ENCODE data around the gene HK1.
A peak's percentile ranks its signal among the peaks of the same experiment; 100 is the strongest.

HK1 gene

DNA sequence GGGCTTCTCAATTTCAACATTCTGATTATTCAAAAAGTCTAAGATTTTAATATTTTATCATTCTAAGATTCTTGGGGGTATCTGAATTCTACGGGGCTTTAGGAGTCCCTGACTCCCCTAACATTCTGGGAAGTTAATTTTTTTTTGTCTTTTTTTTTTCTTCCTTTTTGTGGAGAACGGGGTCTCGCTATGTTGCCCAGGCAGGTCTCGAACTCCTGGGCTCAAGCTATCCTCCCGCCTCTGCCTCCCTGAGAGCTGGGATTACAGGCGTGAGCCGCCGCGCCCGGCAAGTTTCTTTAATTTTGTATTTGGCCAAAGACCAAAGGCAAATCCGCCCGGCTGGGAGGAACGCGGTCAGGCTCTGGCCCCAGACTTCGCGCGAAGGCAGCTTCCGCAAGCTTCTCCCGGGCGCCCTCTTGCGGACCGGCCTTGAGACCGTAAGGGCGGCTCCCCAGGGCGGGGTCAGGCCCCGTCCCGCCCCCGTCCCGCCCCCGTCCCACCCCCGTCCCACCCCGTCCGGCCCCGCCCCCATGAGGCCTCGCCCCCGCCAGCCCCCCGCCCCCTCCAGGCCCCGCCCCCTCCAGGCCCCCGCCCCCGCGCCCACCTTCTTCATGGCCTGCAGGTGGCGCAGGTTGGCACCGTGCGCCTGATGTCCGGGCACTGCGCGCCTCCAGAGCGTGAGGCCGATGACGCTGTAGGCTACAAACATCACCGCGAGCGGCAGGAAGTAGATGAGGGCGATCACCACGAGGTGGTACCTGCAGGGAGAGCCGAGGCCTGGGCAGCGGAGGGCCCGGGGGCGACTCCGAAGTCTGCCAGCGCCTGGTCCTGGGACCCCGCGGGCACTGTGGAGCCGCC lies 130.3 kb downstream of the HK1 start:
- DNase-seq = peak; percentile 87

DNA sequence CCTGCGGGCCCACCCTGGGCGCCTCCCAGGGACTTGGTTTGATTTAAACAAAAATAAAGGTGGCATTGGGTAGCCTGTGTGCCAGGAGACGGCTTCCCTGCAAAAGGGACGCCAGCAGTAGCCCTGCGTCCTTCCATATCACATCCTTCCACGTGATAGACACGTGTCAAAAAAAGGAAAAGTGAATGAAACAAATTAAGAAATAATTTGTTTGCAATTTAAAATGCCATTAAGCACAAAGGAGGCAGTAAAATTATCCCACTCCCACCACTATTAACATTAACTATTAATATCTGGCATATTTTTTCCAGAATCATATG lies 130.8 kb downstream of the HK1 start:
- DNase-seq = no peak

DNA sequence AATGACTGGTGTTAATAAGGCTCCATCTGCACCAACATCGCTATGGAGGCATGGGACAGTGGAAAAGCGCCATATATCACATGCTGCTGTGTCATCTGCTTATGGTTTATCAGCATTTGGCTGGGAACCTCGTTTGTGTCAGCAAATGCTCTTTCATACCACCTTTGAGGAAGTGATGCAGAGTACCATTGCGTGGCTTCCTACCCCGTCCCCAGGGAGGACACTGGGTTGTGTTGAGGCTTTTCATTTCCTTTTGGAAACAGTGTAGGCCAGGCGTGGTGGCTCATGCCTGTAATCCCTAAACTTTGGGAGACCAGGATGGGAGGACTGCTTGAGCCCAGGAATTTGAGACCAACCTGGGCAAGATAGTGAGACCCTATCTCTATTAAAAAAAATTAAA lies 131.7 kb downstream of the HK1 start:
- DNase-seq = no peak

DNA sequence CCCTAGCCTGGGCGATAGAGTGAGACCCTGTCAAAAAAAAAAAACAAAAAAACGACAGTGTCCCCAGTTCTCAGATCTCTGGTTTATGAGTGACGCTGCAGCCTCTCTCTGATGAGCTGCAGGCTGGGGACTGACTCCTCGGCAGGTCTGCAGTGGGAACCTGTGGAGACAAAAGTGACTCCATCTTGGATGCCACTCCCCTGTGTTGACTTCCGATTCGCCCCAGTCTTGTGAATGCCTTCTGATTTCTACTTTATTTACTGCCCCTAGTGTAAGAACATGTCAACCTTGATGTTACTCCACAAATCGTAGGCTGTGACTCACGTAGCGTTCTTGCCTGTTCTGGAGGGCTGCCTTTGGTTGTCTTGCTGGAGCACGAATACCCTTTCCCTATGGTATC lies 132.2 kb downstream of the HK1 start:
- no peak for DNase-seq

DNA sequence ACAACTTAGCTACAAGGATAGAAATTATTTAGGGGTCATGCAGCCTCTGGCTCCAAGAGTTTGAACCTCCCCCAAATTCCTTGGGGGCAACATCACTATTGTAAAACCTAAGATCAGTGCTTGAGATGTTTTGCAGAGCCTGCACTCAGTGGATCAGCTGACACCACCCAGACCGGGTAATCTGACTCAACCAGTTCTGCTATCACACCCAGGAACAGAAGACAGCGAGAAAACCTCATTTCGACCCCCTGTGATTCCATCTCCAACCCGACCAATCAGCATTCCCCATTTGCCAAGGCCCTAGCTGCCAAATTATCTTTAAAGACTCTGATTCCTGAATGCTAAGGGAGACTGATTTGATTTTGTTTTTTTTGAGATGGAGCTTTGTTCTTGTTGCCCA lies 133.2 kb downstream of the HK1 start:
- no peak for DNase-seq

DNA sequence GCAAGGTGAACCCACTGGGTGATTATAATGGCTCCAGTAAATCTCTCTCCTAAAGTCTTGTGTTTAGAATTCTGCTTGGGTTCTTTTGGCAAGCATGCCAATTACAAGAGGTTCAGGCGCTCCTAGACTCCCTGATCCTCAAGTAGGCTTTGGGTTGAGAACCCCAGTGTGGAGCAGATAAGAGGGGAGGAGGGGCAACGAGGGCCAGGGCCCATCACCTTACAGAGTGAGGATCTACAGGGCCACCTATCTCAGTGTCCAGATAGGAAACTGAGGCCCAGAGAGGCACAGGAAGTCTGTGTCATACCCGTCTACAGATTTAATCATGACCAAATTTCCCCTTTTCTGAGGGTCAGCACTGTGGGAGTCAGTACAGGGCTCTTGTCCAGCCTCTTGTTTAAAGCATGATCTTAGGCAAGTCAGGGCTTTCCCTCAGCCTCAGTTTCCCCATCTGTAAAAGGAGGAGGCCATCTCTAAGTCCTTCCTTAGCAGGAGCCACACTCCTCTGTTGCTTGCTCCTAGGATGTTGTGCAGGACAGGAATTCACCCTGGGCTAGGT lies 134.0 kb downstream of the HK1 start:
- DNase-seq = no peak

DNA sequence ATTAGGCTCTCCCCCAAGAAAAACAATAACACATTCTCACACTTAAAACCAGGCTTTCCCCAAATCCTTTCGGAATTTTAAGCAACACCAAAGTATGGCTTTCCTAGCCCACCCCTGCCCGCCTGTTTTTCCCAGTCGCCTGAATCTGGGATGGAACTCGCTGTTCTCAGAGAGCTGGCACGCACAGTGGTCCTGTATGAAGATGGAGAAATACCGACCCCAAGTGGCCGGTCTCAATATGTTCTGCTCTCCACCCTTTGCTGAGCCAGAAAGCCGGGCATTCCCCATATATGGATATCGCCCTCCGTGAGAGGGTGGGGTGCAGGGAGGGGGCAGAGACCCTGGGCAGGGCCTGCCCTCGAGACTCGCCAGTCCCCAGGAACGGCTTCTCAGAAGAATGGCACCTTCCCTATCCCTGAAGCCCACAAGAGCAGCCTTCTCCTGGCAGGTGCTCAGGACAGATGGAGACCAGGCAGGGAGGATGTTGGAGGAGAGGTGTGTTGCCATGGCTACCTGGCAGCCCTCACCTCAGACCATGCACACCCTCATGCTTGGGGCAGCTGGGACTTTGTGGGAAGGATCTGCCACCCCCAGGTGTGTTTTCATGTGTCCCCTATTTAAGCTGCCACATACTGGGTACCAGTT lies 135.0 kb downstream of the HK1 start:
- DNase-seq = no peak

DNA sequence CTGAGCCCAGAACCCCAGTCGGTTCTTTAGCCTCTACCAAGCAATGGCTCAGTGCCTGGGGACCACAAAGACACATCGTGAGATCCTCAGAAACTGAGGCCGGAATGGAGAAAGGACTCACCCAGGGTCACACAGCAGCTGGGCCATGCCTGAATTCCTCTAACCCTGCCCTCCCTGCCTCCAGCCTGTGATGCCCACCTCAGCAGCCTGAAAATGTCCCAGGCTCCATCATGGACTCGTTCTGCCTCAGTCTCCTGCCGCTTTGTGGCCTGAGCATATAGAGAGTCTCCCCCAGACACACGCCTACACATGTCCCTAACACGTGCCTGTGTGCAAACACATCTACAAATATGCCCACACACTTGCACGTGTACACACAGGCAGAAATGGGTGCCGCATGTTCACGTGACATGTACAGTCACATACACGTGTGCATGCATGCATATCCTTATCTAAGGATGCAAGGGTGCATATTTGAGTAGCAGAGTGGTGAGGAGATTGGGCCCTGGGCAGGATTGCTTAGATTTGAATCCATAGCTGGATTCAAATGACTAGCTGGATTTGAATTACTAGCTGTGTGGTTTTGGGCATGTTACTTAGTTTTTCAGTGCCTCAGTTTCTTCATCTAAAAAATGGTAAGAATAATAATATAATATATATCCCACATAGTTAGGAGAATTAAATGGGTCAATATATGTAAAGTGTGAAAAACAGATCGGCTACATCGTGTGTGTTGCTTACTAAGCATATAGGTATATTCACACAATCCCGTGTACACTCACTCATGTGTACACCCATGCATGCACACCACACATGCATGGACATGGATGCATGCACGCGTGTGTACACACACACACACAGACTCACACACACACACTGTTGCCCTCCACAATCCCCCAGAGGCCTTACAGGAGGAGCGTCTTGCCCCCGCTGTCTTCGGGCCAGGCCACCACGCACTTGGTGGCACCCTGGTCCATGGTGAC lies 136.0 kb downstream of the HK1 start:
- DNase-seq = no peak

DNA sequence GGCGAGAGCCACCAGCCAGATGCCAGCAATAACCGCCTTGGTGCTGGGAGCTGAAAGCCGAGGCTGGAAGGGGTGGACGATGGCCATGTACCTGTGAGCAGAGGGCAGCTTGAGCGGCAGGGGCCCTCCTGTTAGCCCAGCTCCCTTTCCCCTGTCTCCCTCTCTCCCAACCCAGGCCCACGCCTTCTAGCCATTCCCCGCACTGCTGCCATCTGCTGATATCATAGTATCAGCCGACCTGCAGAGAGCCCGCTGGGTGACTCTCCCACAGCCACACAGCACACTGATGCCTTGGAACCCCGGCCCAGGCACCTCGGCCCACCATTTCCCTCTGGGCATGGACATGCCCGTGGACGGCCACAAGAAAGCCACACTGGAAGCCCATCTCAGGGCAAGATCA lies 136.8 kb downstream of the HK1 start:
- no peak for DNase-seq

DNA sequence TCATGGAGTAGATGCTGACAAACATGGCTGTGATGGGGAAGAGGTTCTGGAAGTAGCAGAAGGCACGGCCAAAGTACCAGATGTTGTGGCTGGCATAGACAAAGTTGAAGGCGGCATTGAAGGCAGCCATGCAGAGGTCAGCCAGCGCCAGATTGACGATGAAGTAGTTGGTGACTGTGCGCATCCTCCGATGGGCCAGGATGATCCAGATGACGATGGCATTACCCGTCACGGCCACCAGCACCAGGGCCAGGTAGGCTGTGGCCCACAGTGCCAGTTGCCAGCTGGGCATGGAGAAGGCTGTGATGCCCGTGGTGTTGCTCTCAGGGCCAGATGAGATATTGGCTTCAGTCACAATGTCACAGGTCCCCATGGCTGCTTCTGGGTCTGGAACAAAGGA lies 137.7 kb downstream of the HK1 start:
- DNase-seq = no peak

DNA sequence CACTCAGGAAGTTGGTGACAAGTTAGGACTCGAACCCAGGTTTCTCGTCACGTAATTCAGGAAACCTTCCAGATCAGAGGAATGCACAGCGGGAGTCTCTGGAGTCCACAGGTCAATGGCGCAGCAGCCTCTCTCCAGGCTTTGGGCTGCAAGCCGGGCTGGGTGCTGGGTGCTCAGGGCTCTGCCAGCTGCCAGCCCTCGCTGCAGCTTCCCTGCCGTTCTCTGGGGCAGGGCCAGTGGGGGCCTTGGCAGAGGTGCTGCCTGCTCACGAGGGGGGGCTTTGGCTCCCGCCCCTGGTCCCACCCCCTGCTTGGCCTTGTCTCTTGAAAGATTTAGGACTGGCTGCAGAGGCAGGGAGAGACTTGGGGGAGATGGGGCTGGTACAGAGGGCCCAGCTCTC lies 138.4 kb downstream of the HK1 start, which contains the start of gene TACR2:
Gene TACR2, minus strand, starts transcription at position 224 of the 400 bp plus-strand sequence. CDS start 595 bp downstream, outside the sequence.
- DNase-seq = no peak

DNA sequence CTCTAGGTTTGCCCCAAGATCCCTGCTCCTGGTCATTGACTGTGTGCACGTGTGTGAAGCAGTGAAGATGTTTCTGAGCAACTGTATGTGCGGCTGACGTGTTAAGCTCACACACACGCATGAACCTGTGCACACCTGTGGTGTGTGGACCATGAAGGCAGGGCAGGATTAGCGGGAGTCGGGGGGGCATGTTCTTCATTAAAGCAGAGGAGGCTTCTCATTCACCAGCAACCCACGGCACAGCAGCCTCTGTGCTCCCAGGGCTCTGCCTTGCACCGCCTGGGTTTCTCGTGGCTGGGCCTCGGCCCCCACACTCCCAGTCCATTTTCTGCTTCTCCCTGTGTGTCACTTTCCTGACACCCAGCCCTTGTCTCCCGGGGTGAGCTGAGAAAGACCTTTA lies 139.2 kb downstream of the HK1 start:
- DNase-seq = no peak

DNA sequence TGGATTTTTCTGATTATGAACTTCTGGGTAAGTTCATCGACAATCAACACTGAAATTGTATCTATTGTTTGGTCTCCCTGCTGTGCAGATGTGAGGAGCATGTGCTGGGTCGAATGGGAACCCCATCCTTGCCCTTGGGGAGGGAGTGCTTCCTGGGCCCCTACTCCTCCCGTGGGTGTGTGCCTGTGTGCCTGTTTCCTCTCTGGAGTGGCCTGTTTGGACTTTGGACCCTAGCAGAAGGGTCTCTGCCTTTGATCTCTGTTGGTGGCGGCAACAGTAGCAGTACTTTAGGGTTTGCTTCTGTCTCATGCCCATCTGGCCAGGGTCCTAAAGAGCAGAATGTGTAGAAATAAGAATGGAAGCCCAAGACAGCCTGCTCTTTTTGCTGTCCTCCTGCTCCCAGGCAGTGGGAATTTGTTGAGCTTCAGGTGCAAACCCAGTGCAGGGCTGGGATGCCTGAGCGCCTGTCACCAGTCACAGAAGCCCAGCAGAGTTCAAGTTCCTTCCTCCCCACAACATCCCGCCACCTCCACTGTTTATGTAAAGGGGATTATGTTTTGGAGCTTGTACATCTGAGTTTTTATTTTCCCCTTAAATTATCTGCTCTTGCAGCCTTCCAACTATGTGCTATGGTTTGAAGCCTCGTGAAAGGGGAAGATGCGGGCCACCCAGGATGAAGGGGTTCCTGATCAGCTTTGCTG lies 139.9 kb downstream of the HK1 start:
- DNase-seq = no peak

DNA sequence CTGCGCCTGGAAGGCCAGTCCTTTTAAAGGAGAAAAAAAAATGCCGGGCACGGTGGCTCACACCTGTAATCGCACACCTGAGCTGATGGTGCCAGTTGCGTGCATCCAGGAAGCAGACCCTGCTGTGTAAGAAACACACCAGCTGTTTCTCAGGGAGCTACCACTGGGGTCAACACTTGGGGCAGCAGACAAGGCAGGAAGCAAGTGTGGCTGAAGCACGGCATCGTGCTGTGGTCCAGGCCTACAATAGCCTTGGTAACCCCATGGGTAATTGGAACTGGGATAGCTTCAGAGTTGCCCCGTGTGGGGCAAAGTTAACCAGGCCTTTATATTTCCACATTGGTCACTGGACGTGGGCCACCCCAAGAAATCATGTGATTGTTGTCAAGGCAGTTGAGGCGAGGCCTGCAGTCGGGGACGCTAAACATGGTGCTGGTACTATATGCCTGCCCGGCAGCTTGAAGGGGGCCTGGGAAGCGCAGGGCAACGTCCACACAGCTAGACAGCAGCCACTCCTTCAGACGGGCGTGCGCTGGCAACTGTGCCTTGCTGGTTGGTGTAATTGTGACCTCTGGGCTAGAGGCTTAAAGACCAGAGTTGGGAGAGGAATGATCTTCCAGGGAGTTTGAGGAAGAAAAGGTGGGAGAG lies 140.9 kb downstream of the HK1 start:
- DNase-seq = no peak

DNA sequence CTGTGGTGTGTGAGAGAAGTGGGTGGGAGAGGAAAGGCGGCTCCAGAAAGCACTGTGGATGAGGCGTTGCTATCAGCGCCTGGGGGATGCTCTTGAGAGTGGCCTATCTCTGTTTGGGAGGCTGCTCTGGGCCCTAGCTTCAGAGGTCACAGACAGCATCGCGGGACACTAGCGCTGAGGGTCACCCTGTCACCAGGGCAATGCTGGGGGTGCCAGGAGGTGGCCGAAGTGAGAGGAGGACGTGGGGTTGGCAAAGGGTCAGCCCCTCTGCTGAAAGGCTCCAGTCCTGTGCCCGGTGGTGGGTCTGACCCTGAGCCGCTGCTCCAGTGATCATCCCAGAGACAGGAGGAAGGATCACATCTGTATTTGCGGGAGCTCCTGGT lies 141.4 kb downstream of the HK1 start:
- no peak for DNase-seq

DNA sequence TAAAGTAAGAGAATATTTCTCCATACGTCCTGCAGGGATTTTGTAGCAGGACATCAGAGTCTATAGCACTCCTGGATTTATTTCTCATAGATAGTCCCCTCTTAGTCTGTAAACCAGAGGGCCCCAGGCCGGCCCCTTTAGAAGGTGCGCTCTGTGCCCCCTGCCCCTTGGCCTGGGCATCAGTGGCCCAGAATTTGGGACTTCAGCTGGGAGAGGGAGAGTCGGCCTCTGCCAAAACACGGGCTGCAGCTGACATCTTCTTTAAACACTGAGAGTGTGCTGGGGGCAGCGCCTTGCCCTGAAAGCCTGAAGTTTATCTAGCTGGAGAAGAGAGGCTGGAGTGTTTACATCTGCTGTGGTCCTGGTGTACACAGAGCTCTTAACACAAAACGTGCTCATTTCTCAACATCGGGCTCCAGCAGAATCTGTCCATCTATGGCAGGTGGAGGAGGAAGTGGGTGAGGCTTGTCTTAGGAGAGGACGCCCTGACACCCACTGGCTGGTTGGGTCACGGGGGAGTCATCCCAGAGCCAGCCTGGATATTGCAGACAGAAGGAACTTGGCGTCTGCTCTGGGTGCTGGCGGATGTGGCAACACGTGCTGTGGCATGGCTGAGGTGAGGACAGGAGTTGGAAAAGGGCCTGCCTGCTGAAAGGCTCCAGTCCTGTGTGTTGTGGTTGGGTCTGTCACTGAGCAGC lies 143.5 kb downstream of the HK1 start:
- no peak for DNase-seq

DNA sequence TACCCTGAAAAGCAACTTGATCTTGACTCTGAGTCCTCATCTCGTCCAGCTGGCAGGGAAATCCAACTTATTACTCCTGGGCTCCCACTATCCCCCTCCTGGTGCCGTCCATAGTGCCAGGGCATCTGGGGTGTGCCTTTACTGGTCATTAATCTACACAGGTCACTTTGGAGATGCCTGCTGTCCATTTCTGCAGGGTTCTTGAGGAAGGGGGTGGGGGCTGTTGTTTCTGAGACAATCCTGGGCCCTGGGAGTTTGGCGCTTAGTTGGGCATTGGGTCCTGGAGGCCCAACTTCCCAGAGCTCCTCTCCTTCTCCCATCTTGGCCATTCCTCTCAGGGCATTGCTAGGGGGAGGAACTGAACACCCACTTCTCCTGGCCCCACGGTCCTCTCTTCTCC lies 144.4 kb downstream of the HK1 start:
- no peak for DNase-seq

DNA sequence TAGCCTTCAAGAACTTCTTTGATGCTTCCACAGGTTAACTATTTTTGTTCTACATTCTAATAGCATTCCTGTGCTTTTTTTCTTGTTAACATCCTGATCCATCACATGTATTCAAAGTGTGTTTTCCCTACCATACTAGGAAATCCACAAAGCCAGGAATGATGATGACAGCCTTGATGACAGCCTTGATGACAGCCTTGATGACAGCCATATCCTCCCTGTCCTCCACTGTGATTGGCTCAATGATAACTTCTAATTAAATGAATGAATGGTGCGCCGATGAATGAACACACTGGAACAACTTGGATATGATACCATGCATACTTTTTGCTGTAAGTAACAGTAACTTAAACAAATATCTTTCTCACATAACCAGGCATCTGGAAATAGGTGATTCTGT lies 146.7 kb downstream of the HK1 start:
- no peak for DNase-seq

DNA sequence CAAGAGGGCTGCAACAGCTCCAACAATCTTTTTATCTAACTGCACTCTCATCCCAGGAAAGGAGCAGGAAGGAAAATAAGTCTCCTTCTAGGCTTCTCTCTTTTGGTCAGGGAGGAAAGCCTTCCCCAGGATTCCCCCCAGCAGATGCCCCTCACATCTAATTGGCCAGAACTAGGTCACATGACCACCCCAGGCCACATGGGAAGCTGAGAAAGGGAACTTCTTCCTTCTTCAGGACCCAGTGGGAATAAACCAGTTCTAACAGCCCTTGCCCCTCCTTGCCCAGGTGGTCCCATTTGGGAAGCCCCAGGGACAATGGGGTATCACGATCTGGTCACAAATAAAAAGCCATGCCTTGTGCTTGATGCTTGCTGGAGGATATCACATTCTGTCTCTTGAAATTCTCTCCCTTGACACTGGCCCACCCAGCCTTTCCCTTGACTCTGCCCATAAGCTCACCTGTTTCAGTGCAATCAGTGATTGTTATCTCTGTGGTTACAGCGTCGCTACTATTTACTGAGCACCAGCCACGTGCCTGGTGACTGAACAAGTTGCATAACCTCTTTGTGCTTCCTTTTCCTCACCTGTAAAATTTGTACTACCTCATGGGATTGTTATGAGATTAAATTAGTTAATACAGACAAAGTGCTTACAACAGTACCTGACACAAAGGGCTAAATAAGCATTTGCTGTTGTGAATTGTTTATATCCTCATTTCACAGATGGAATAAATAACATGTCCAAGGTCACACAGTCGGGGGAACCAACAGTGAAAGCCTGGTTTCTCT lies 147.4 kb downstream of the HK1 start:
- no peak for DNase-seq

DNA sequence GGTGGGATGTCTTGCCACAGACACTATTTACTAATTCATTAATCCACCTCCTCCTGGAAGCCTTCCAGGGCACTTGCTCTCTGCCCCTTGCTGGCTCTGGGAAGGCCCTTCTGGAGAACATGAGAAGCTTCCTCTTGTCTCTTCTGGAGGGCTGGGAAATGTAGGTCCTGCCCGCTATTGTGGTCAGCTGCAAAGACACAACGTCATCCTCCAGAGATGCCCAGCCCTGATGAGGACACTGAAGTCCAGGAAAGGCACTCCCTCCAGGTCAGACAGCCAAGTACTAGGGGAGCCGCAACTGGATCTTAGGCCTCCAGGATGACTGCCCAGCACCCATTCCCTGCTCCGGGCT lies 148.1 kb downstream of the HK1 start:
- DNase-seq = no peak

DNA sequence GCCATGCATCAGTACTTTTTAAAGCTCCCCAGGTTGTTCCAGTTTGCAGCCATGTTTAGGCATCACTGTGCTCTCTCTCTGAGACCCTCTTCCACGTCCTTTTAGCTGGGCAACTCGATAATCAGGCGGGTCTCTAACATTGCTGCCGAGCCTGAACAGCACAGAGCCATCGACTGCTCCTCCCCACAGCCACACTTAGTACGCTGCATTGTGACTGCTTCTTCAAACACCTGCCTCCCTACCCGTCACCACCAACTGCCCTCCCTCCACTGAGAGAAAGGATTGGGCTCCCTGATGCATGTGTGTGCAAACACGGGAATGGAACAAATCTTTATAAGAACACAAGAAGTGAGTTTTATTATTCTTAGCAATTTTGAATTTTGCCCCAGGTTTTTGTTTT lies 149.9 kb downstream of the HK1 start:
- no peak for DNase-seq

Measured in NCI-H1048 (cell line).